H1 (cell line): ENCODE results near the gene R3HCC1L. TPM values are rescaled to one million over a fixed set of nuclear protein-coding genes. Genes with fewer than 3 reads are reported as not detected.

Experiments used
- CBX5 ChIP-seq: fragments of 300-800, 300-1000 bp; sonication (generic); IDR thresholded peaks from 2 replicates; pipeline ENCODE4 v1.7.1; 2016; ENCODE audit warnings: antibody characterized with exemption, low read length, low read depth
- FOSL1 ChIP-seq: IDR thresholded peaks from 2 replicates; pipeline ENCODE4 v1.6.1; 2011; ENCODE audit warnings: mild to moderate bottlenecking, low read depth, low read length, moderate library complexity; ENCODE audit not compliant: insufficient read depth
- RNF2 ChIP-seq: fragments of 200-900, 300-1000 bp; sonication (generic); IDR thresholded peaks from 2 replicates; pipeline ENCODE4 v1.7.1; 2016; ENCODE audit warnings: borderline replicate concordance, low read depth, mild to moderate bottlenecking, antibody characterized with exemption, low read length; ENCODE audit not compliant: poor library complexity, severe bottlenecking; ENCODE audit errors: missing control alignments
- SIN3A ChIP-seq, 2 experiments: IDR thresholded peaks in 1 of 2; conservative IDR thresholded peaks in 1 of 2; 2 replicates each; pipeline ENCODE4 v1.6.1; 2011 to 2012; ENCODE audit warnings: low read length in 2 of 2, improper control_type of control experiment in 1 of 2, low read depth in 1 of 2, mild to moderate bottlenecking in 1 of 2
- SP1 ChIP-seq: IDR thresholded peaks from 2 replicates; pipeline ENCODE4 v1.6.1; 2011; ENCODE audit warnings: low read depth, low read length
- polyA plus RNA-seq, 7 experiments: library from polyadenylated mRNA; depleted of rRNA in 3 of 7; stranded (reverse) in 5 of 7; unstranded in 2 of 7; fragments of >200 nt in 5 of 7; fragments of 200-250 nt in 2 of 7; gene quantifications; 1 replicate in 5 of 7; 2 replicates in 1 of 7; 4 replicates in 1 of 7; pipeline versions ENCODE4 v1.2.1 to v1.2.3, GENCODE V29; 2011 to 2013; ENCODE audit warnings: missing spikeins in 2 of 7, mixed read lengths in 2 of 7
- total RNA-seq: library from RNA; stranded (reverse); fragmentation: NEBNext Ultra II Directional; extraction: Animal tissue kit (Norgen Biotek cat#: 25700); gene quantifications from 2 replicates; pipeline ENCODE4 v1.2.1, GENCODE V29; 2021
- TF ChIP-seq, protein P1 (sequence below): fragments of 300-600 bp; sonication (generic); IDR thresholded peaks from 2 replicates; pipeline ENCODE4 v1.7.1; 2012; ENCODE audit warnings: low read length, moderate library complexity, mild to moderate bottlenecking, inconsistent platforms; ENCODE audit not compliant: insufficient replicate concordance

The R3HCC1L gene
- total and polyA plus RNA-seq, 2 of the 8 experiments (the other 6 are each of a cell fraction or from before 2014, with no cell fraction given): 6.9 to 13.9 TPM

- TF ChIP-seq, protein P1, sequence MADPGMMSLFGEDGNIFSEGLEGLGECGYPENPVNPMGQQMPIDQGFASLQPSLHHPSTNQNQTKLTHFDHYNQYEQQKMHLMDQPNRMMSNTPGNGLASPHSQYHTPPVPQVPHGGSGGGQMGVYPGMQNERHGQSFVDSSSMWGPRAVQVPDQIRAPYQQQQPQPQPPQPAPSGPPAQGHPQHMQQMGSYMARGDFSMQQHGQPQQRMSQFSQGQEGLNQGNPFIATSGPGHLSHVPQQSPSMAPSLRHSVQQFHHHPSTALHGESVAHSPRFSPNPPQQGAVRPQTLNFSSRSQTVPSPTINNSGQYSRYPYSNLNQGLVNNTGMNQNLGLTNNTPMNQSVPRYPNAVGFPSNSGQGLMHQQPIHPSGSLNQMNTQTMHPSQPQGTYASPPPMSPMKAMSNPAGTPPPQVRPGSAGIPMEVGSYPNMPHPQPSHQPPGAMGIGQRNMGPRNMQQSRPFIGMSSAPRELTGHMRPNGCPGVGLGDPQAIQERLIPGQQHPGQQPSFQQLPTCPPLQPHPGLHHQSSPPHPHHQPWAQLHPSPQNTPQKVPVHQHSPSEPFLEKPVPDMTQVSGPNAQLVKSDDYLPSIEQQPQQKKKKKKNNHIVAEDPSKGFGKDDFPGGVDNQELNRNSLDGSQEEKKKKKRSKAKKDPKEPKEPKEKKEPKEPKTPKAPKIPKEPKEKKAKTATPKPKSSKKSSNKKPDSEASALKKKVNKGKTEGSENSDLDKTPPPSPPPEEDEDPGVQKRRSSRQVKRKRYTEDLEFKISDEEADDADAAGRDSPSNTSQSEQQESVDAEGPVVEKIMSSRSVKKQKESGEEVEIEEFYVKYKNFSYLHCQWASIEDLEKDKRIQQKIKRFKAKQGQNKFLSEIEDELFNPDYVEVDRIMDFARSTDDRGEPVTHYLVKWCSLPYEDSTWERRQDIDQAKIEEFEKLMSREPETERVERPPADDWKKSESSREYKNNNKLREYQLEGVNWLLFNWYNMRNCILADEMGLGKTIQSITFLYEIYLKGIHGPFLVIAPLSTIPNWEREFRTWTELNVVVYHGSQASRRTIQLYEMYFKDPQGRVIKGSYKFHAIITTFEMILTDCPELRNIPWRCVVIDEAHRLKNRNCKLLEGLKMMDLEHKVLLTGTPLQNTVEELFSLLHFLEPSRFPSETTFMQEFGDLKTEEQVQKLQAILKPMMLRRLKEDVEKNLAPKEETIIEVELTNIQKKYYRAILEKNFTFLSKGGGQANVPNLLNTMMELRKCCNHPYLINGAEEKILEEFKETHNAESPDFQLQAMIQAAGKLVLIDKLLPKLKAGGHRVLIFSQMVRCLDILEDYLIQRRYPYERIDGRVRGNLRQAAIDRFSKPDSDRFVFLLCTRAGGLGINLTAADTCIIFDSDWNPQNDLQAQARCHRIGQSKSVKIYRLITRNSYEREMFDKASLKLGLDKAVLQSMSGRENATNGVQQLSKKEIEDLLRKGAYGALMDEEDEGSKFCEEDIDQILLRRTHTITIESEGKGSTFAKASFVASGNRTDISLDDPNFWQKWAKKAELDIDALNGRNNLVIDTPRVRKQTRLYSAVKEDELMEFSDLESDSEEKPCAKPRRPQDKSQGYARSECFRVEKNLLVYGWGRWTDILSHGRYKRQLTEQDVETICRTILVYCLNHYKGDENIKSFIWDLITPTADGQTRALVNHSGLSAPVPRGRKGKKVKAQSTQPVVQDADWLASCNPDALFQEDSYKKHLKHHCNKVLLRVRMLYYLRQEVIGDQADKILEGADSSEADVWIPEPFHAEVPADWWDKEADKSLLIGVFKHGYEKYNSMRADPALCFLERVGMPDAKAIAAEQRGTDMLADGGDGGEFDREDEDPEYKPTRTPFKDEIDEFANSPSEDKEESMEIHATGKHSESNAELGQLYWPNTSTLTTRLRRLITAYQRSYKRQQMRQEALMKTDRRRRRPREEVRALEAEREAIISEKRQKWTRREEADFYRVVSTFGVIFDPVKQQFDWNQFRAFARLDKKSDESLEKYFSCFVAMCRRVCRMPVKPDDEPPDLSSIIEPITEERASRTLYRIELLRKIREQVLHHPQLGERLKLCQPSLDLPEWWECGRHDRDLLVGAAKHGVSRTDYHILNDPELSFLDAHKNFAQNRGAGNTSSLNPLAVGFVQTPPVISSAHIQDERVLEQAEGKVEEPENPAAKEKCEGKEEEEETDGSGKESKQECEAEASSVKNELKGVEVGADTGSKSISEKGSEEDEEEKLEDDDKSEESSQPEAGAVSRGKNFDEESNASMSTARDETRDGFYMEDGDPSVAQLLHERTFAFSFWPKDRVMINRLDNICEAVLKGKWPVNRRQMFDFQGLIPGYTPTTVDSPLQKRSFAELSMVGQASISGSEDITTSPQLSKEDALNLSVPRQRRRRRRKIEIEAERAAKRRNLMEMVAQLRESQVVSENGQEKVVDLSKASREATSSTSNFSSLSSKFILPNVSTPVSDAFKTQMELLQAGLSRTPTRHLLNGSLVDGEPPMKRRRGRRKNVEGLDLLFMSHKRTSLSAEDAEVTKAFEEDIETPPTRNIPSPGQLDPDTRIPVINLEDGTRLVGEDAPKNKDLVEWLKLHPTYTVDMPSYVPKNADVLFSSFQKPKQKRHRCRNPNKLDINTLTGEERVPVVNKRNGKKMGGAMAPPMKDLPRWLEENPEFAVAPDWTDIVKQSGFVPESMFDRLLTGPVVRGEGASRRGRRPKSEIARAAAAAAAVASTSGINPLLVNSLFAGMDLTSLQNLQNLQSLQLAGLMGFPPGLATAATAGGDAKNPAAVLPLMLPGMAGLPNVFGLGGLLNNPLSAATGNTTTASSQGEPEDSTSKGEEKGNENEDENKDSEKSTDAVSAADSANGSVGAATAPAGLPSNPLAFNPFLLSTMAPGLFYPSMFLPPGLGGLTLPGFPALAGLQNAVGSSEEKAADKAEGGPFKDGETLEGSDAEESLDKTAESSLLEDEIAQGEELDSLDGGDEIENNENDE: no peak
- TF ChIP-seq FOSL1 (no peak), CBX5 (no peak), SIN3A (conservative IDR thresholded peaks at IDR 0.05 in 1 of 2, IDR thresholded peaks at IDR 0.05 in 1 of 2; ENCODE audit: low read depth in 1 of 2, low read length in 2 of 2) (no peak), SP1 (no peak), RNF2 (no peak)
Measured at GRCh38 chr10:98134117-98134430, 383 bp upstream of the R3HCC1L start (continued).
